Sciatic nerve (tissue), 2 donors: ENCODE results near the gene SEPTIN11. TPM values are rescaled to one million over a fixed set of nuclear protein-coding genes. Genes with fewer than 3 reads are reported as not detected.
A peak's percentile ranks its signal among the peaks of the same experiment; 100 is the strongest.

Experiments
- ATAC-seq: fragments of 200-7000 bp; cut with Tn5 transposase; one replicate; pipeline ENCODE4 v1.9.1; 2020; ENCODE audit warnings: mild to moderate bottlenecking, moderate library complexity
- DNase-seq: peaks from one replicate; pipeline ENCODE4 v3.0.0-alpha.2; 2020; ENCODE audit warnings: low spot score
- intact Hi-C: fragments of 100-400 bp; cut with DNase I; formaldehyde crosslinking; loops from one replicate; pipeline ENCODE4 v1.14.2; 2022
- total RNA-seq: library from RNA; stranded (reverse); fragmentation: NEBNext Ultra II Directional; extraction: Animal tissue kit (Norgen Biotek cat#: 25700); gene quantifications from one replicate; pipeline ENCODE4 v1.2.1, GENCODE V29; 2021
- donor health status: DM: no; HTN: no; CAD: no.
- donor health status: DM: no; HTN: no; CAD: no.

SEPTIN11 gene
- 126 TPM for total RNA-seq

DNA sequence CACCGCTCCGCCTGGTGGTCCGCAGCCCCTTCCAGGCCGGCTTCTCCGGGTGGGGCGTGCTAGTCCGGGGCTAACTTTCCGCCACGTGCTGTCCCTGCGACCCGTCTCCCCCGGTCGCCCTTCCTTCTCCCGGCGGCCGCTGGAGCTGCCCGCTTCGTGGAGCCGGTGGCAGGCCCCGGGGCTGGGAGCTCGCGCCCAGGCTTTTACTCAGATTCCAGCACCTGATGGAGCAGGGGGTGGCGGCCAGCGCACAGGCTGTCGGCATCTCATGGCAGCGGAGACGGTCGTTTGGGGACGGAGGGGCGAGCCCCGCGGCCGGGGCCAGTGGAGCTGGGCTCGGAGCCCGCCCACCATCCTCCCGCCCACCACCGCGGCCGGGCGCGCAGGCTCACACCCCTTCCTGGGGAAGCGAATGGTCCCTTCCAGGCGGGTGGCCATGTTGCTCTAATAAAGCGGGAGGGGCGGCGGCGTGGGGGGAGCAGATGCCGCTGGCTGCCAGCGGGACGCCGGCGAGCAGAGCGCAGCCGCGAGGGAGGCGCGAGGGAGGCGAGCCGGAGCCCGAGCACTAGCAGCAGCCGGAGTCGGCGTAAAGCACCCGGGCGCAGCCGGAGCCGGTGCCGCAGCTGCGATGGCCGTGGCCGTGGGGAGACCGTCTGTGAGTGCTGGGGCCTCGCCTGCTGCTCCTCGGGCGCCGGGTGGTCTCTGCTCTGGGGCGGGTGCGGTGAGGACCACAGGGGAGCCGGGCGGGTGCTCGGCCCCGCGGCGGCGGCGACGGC, at the start of gene SEPTIN11:
Gene SEPTIN11 (plus strand): TSS at position 477 of the 776 bp plus-strand sequence. CDS start 152 bp downstream, at position 629.
- peak; percentile 94 for ATAC-seq
- DNase-seq: peak; percentile 95
- intact Hi-C loops: no loop called here

DNA sequence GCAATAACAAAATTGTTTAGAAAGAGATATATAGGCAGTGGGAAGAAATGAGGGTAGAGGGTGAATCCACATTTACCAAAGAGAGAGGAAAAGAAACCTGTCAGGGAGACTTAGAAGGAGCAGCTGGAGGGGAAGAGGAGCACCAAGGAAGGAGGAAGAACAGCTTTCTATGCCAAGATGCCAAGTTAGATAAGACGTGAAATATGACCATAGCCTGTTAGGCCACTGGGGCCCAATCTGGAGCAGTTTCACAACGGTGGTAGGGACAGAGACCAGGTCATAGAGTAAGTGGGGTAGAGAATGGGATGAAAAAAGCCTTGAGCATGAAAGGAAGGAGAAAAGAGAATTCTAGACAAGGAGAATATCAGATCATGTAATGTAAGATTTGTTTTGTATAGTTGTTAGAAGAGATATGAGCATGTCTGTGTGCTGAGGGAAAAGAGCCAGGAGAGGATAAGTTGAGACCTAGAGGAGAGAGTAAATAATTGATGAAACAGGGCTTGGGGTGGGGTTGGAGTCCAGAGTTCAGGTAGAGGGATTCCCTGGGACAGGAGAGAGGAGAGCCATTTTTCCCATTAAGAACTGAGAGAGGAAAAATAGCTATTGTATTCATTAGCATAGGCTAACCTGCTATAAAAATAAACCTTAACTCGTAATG, 47.2 kb upstream of the SEPTIN11 start:
- ATAC-seq (no peak), DNase-seq (no peak)

DNA sequence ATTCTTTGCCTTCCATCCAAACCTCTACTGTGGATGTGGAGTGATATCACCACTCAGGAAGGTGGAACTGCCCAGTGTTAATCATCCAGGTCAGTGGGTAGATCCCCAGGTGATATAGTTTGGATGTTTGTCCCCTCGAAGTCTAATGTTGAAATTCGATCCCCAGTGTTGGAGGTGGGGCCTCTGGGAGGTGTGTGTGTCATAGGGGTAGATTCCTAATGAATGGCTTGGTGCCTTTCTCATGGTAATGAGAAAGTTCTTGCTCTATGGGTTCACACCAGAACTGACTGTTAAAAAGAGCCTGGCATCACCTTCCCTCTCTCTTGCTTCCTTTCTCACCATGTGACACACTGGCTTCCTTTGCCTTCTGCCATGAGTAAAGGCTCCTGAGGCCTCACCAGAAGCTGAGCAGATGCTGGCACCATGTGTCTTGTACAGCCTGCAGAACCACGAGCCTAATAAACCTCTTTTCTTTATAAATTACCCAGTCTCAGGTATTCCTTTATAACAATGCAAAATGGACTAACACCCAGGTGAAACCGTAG, 44.8 kb upstream of the SEPTIN11 start:
- ATAC-seq (no peak), DNase-seq (no peak)
- intact Hi-C loops: no loop called here

More for the DNA sequence above, 47.2 kb upstream of the SEPTIN11 start:
- intact Hi-C loops: no loop called here

DNA sequence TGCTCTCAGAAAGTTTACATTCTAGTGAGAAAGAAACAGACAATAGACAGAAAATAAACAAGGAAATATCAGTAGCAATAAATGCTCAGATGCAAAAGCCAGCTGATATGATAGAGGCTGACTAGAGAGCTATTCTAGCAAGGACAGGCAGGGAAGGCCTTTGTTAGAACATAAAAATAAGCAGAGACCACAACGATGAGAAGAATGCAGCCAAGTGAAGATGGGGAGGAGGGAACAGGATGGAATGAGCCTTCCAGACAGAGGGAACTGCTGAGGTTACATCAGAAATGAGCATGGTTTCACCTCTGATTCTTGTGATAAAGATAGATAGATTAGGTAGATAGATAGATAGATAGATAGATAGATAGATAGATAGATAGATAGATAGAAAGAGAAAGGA, 44.0 kb upstream of the SEPTIN11 start:
- DNase-seq: no peak
- intact Hi-C loops: no loop called here
- no peak for ATAC-seq

DNA sequence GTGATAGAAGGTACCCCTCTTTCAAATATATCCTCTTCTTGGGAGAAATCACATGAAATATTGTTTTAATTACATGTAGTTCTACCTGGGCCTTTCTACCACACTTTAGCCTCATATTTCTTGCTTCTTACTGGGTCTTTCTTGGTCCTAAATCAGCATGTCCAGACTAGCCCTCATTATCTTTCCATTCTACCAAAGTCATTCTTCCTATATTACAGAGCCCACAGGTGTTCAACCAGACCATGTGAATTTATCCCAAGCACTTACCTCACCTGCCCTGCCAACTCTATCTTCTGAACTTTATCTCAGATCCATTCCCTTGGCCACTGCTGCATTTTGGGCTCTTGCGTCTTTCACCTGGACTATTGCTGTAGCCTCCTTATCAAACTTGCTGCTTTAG, 39.8 kb upstream of the SEPTIN11 start:
- intact Hi-C loops: no loop called here
- DNase-seq: no peak
- no peak for ATAC-seq

DNA sequence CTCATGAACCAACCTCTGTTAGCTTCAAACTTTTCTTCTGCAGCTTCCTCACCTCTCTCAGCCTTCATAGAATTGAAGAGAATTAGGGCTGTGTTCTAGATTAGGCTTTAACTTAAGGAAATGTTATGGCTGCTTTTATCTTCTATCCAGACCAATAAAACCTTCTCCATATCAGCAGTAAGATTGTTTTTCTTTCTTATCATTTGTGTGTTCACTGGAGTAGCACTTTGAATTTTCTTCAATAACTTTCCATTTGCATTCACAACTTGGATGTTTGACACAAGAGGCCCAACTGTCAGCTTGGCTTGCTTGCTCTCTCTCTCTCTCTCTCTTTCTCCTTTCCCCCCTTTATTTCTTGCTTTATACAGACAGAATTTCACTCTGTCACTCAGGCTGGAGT, 28.8 kb upstream of the SEPTIN11 start:
- ATAC-seq: no peak
- intact Hi-C loops: no loop called here
- no peak for DNase-seq

DNA sequence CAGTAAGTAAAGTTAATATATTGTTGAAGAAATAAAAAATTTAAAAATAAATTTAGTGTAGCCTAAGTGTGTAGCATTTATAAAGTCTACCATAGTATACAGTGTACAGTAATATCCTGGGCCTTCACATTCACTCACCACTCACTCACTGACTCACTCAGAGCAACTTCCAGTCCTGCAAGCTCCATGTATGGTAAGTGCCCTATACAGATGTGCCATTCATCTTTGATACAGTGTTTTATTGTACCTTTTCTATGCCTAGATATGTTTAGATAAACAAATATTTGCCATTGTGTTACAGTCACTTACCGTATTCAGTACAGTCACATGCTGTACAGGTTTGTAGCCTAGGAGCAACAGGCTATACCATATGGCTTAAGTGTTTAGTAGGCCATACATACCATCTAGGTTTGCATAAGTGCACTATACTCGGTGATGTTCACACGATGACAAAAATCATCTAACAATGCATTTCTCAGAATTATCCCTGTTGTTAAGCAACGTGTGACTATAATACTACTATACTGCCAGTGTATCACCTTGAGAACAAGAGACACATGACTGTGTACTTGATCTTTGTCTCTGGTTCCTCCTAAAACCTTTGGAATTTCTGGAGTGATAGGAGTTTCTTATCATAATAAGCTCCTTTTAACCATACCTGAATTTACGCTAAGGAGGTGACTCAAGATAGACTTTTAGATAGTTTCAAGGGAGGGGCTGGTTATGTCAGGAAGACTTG, 25.8 kb upstream of the SEPTIN11 start:
- ATAC-seq: no peak
- intact Hi-C loops: no loop called here
- DNase-seq: no peak

DNA sequence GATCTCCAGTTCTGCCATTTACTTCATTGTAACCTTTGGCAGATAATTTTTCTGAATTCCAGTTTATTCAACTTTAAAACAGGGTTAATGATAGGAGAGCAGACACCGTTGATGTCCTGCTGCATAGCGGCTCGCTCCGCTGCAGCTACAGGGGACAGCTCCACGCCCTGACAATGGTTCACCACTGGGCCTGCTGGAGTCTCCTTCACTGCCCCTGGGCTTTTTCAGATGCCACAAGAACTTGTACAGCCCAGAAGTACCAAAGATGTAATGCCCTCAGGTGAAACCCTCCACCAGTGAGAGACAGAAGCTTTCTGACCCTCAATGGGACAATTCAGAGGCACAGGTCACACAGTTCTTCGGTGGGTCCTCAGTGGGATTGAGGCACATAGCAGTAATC, 22.7 kb upstream of the SEPTIN11 start:
- intact Hi-C loops: no loop called here
- no peak for DNase-seq
- no peak for ATAC-seq

DNA sequence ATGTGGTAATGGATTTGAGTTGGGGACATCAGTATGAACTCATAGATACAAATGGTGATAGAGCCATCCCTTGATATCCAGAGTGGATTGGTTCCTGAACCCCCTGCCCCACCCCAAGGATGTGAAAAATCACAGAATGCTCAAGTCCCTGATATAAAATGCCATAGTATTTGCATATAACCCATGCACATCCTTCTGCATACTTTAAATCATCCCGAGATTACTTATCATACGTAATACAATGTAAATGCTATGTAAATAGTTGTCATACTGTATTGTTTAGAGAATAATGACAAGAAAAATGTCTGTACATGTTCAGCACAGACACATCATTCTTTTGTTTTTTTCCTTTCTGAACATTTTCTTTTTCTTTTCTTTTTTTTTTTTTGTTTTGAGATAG, 18.9 kb upstream of the SEPTIN11 start:
- intact Hi-C loops: no loop called here
- ATAC-seq: no peak
- DNase-seq: no peak

DNA sequence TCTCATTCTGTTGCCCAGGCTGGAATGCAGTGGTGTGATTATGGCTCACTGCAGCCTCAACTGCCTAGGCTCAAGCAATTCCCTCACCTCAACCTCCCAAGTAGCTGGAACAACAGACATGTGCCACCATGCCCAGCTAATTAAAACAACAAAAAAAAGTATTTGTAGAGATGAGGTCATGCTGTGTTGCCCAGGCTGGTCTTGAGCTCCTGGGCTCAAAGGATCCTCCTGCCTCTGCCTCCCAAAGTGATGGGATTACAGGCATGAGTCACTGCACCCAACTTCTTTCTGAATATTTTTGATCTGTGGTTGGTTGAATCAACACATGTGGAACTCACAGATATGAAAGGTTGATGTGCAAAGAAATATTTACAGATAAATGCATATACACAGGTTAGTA, 18.5 kb upstream of the SEPTIN11 start:
- DNase-seq (no peak), ATAC-seq (no peak)
- intact Hi-C loops: no loop called here

DNA sequence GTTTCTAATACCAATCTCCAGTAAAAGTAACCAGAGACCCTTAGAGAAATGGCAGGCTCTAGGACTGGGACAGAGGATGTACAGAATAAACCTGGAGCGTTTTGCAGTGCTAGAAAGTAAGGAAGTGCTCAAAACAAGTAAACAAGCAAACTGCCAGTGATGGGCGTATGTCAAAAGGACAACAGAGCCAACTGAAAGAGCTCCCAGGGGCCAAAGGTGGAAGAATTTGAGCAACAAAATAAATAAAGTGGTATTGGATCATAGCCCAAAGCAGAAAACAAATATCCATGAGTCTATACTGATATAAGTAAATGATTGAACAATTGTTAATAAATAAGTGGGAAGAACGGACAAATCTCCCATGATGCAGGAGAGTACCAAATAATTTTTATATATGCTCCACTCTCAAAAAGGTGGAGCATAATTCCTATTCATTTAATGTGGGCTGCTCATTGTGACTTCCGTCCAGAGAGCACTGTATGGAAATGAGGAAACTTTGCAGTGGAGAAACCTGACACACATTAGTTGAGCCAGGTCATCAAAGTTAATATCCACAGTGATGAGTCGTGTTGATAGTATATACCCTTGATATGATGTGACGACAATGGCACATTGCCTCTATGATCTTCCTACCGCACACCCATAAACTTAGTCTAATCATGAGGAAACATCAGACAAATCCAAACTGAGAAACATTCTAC, 17.8 kb upstream of the SEPTIN11 start:
- DNase-seq (no peak), ATAC-seq (no peak)
- intact Hi-C loops: no loop called here

DNA sequence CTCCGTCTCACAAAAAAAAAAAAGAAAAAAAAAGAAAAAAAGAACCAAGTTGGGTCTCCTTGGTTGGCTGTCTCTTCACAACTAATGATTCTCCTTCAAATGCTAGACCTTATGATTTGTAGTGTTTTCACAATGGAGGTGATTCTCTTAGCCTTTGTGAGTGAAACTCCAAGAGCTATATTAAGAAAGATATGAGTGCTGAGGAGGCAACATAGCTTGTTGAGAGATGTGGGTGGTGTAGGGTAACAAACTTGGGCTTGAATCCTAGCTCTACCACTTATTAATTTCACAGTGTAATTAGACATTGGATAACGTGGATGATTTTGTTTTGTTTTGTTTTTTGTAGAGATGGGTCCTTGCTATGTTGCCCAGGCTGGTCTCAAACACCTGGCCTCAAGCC, 10.4 kb upstream of the SEPTIN11 start:
- intact Hi-C loops: no loop called here
- no peak for DNase-seq
- ATAC-seq: no peak

DNA sequence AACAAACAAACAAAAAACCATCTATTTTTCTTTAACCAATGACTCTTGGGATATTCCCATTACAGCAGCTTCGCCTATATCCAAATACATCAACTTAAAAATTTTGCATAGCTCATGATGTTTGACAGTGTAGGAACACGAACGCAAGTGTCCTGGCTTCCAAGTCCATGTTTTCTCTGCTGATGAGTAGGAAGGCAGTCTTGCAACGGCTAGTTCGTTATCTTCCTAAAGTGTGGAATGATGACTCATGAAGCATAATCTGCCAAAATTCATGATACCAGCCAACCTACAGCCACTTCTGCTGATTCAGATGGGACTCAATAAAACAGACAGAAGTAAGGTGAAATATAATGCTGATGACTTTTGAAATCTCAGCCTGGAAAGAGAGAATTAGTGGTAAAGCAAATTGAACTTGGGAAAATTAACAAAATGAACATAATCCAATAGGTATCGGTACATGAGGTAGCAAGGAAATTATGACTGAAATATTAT, 6.4 kb upstream of the SEPTIN11 start:
- intact Hi-C loops: no loop called here
- no peak for ATAC-seq
- no peak for DNase-seq

DNA sequence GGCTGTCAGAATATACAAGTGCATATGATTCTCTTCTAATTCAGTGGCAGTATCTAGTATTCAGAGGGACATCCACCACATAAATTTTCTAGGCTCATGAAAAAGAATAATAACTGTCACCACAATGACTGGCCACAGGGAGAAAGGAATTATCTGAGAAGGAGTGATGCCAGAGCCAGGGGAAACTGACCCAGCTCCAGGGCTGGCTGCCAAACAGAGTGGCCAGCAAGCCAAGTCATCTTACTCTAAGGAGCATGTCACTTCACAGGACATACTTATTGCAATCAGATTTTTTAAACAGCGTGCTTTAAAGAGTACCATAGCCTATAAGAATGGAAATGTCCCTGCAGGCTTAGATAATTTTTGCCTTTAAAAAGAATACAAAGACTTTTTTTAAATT, 5.8 kb upstream of the SEPTIN11 start:
- intact Hi-C loops: no loop called here
- DNase-seq (no peak), ATAC-seq (no peak)

DNA sequence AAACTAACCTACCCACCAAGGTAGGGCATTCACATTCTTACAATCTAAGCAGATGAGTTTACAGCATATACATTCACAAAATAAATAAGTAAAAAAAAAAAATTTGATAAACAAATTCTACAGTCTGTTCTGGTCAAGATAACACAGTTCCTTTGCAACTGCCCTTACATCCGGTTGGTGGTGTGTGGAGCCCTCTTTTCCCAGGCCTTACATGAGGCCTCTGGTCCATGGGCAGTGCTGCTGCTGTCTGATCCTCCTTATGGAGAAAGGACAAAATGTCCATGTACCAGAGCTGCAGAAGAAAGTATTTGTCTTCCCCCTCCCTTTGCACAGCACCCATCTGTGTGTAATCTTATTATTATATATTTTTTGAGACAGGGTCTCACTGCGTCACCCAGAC, 2.2 kb upstream of the SEPTIN11 start:
- intact Hi-C loops: no loop called here
- DNase-seq (no peak), ATAC-seq (no peak)

DNA sequence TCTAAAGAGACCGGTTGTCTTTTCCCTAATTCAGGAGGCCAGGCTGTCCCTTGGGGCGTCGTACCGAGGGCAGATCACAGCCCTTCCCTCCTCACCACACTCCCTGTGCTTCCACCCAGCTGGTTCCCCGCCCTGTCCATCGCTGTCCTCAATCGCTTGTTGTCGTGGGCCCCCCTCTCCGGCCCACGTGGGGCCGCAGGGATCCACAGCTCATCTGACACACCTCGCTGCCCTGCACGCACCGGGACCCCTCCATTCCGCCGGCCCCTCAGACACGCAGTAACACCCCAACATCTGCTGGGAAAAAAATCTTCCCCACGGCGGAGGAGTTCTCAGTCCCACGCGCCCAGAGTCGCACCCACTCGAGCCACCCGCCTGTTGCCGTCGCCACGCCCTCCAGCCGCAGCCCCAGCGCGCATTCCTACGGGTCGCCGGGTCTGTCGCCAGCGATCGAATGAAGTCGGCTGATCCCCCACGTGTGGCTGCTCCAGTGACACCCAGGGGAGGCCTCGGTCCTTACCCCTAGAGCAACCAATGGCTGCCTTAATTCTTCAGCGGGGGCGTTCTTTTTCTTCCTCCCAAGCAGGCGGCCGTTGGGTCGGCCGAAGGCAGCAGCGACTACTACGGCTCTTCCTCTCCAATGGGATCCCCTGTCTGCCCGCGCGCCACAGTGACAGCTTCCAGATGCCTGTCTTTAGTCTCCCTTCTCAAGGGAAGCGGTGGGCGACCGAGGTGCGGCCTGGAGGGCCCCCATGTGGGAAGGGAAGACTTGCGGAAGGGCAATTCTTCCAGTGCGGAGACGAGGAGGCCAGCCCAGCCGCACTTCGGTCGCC, 893 bp upstream of the SEPTIN11 start:
- peak; percentile 48 for ATAC-seq
- intact Hi-C loops: no loop called here
- DNase-seq: peak; percentile 78

DNA sequence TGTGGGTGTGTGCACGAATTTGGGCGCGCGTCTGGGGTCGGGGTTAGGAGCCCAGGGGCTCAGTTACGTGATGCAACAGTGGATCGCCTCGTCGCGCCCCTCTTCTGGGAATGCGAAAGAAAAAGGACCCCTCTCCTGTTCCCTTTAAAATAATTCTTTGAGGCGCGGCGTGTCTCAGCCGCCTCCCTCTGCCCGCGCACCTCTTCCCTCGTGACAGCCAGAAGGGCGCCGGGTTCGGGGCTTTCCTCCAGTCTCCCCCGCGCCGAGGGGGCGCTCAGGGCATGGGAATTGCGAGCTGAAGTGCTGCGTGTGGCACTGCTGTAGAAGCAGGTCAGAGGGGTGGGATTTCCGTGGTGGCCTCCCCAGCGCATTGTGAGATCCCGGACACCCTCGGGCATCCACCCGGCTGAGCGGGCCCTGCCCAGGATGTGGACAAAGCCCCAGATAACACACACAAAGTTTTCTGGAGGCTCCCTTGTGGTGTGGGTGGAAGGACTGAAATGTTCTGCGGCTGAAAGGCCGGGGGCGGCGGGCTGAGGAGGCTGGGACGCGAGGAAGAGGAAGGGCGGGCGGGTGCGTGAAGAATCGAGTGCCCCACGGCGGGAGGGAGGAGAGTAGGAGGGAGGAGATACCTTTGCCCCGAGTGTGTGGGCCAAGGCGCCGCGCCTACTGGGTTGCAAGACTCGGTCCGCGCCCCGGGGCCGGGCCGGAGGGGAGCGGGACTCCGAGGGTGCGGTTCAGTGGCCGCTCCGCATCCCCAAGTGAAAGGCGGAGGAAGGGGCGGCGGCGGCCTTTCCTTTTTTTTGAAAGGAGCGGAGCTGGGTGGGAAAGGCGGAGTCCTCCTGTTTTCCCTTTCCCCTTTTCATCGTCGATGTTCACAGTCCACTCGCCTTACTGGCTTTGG, 752 bp downstream of the SEPTIN11 start:
- intact Hi-C loops: no loop called here
- DNase-seq: peak; percentile 74
- peak; percentile 59 for ATAC-seq
